OCI-LY7 (cell line): ENCODE measurements around the gene BRD8. TPM values are rescaled to one million over a fixed set of nuclear protein-coding genes. Genes with fewer than 3 reads are reported as not detected.

ENCODE experiments used
- BruUV-seq: library from RNA; stranded (reverse); fragments of 400-500 nt; replicated peaks from 2 replicates; lab custom pipeline; 2021; lab: Mats Ljungman, UMichigan
- CTCF ChIA-PET: fragments of 300-600 bp; sonication (Branson Sonifier 250); formaldehyde crosslinking; loops from one replicate; lab custom pipeline; 2022; ENCODE audit warnings: antibody characterized with exemption; ENCODE audit not compliant: unreplicated experiment; lab: Charles Lee
- POLR2A ChIA-PET: fragments of 300-600 bp; sonication (Branson Sonifier 250); formaldehyde crosslinking; loops from one replicate; lab custom pipeline; 2022; ENCODE audit warnings: antibody characterized with exemption; lab: Charles Lee
- DNase-seq: peaks from one replicate; pipeline ENCODE4 v3.0.0-alpha.2; 2015; ENCODE audit warnings: low spot score
- H2AFZ ChIP-seq: fragments of 200-600 bp; sonication (generic), shearing (Covaris generic); 2 replicates; pipeline ENCODE4 v1.6.1; 2014; ENCODE audit warnings: mild to moderate bottlenecking, antibody characterized with exemption, low read length, moderate library complexity
- H3K27ac ChIP-seq: fragments of 200-600 bp; sonication (generic); 2 replicates; pipeline ENCODE4 v1.5.1; 2014; ENCODE audit warnings: mixed run types, low read depth, mild to moderate bottlenecking, moderate library complexity, low read length, inconsistent platforms; ENCODE audit not compliant: poor library complexity, severe bottlenecking
- H3K36me3 ChIP-seq: fragments of 200-600 bp; sonication (generic); 2 replicates; pipeline ENCODE4 v1.6.1; 2014; ENCODE audit warnings: mild to moderate bottlenecking, antibody characterized with exemption, low read length, moderate library complexity, mixed read lengths; ENCODE audit not compliant: insufficient read depth
- H3K4me1 ChIP-seq: fragments of 200-600 bp; sonication (generic); 2 replicates; pipeline ENCODE4 v1.5.1; 2014; ENCODE audit warnings: mild to moderate bottlenecking, low read length; ENCODE audit not compliant: insufficient read depth, poor library complexity, severe bottlenecking
- H3K4me2 ChIP-seq: fragments of 200-600 bp; sonication (generic); 2 replicates; pipeline ENCODE4 v1.6.1; 2014; ENCODE audit warnings: mild to moderate bottlenecking, low read length
- H3K4me3 ChIP-seq: fragments of 200-600 bp; sonication (generic); 2 replicates; pipeline ENCODE4 v1.5.1; 2014; ENCODE audit warnings: mild to moderate bottlenecking, low read depth, low read length; ENCODE audit not compliant: poor library complexity, severe bottlenecking
- H3K79me2 ChIP-seq: fragments of 200-600 bp; sonication (generic); 2 replicates; pipeline ENCODE4 v1.6.1; 2016; ENCODE audit warnings: low read depth, mild to moderate bottlenecking, low read length, moderate library complexity, mixed read lengths; ENCODE audit not compliant: insufficient read depth
- H3K9me2 ChIP-seq: fragments of 200-600 bp; sonication (generic); 2 replicates; pipeline ENCODE4 v1.6.1; 2016; ENCODE audit warnings: mild to moderate bottlenecking, low read length, mixed read lengths; ENCODE audit not compliant: insufficient read depth
- H3K9me3 ChIP-seq: fragments of 200-600 bp; sonication (generic); 2 replicates; pipeline ENCODE4 v1.6.1; 2014; ENCODE audit warnings: mild to moderate bottlenecking, mixed run types, low read length, mixed read lengths
- H4K20me1 ChIP-seq: fragments of 200-600 bp; sonication (generic); 2 replicates; pipeline ENCODE4 v1.6.1; 2014; ENCODE audit warnings: mild to moderate bottlenecking, antibody characterized with exemption, low read length, moderate library complexity, mixed read lengths; ENCODE audit not compliant: insufficient read depth
- EZH2phosphoT487 ChIP-seq: fragments of 200-600 bp; sonication (generic); IDR thresholded peaks from 2 replicates; pipeline ENCODE4 v1.6.1; 2018; ENCODE audit warnings: low read depth, borderline replicate concordance, mild to moderate bottlenecking, mixed run types, antibody characterized with exemption, low read length, moderate library complexity, mixed read lengths
- intact Hi-C: fragments of 100-400 bp; cut with micrococcal nuclease; formaldehyde crosslinking; loops from one replicate; pipeline ENCODE4 v1.10.0; 2022; ENCODE audit not compliant: unreplicated experiment
- small RNA-seq: library from RNA; depleted of rRNA; stranded (forward); fragments of <200 nt; gene quantifications from one replicate; pipeline ENCODE3, GENCODE V24; 2014
- total RNA-seq, 2 experiments: library from RNA; depleted of rRNA in 1 of 2; stranded (reverse); fragments of >200 nt in 1 of 2; shearing (Covaris generic) in 1 of 2; gene quantifications; 2 replicates each; pipeline ENCODE4 v1.2.3, GENCODE V29; 2014 to 2022
- TF ChIP-seq, protein P1 (sequence below): fragments of 200-600 bp; sonication (generic); conservative IDR thresholded peaks from 2 replicates; pipeline ENCODE4 v1.5.1; 2014; ENCODE audit warnings: mild to moderate bottlenecking, antibody characterized with exemption, low read length, moderate library complexity, mixed read lengths

The BRD8 gene
- total RNA-seq, 2 experiments from 2014 or later, result 71.7 to 92.7 TPM

DNA sequence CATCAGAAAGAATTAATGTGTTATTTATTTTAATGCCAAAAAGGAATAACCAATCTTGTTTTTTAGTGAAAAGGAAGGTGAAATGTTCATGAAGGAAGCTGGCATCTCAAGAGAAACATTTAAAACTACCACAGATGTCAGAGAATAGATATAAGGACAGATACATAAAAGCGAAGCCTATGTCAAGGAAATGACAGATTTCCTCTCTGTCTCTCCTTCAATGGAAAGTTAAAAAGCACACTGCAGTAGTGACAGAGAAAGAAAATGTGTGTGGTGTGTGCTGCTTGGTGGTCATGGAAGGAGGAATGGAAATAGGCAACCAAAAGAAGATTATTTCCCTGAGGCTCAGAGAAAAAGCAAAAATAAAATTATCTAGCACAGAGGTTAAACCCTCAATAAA, 85.4 kb downstream of the BRD8 start:
- Histone ChIP-seq H3K9me3 (no peaks in the 10 kb centered on the region), H3K27ac (no peak overlapping the region), H3K9me2 (no peaks in the 10 kb centered on the region), H3K4me3 (no peak overlapping the region), H3K79me2 (no peaks in the 10 kb centered on the region), H3K36me3 (no peaks in the 10 kb centered on the region), H3K4me1 (no peaks in the 10 kb centered on the region), H4K20me1 (no peaks in the 10 kb centered on the region), H3K4me2 (no peak overlapping the region), H2AFZ (no peak overlapping the region)
- intact Hi-C loops, result no loop called here
- ChIA-PET CTCF (no interaction called here), POLR2A (interaction anchor here (0.7 kb wide), 1 partner anchor 1916 kb away, joined by 4 read pairs; no protein-coding TSS in a partner anchor)
- BruUV-seq, result no TSS peak
- TF ChIP-seq, protein P1, sequence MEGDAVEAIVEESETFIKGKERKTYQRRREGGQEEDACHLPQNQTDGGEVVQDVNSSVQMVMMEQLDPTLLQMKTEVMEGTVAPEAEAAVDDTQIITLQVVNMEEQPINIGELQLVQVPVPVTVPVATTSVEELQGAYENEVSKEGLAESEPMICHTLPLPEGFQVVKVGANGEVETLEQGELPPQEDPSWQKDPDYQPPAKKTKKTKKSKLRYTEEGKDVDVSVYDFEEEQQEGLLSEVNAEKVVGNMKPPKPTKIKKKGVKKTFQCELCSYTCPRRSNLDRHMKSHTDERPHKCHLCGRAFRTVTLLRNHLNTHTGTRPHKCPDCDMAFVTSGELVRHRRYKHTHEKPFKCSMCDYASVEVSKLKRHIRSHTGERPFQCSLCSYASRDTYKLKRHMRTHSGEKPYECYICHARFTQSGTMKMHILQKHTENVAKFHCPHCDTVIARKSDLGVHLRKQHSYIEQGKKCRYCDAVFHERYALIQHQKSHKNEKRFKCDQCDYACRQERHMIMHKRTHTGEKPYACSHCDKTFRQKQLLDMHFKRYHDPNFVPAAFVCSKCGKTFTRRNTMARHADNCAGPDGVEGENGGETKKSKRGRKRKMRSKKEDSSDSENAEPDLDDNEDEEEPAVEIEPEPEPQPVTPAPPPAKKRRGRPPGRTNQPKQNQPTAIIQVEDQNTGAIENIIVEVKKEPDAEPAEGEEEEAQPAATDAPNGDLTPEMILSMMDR, result no peak
- TF ChIP-seq EZH2phosphoT487, result no peak
- DNase-seq, result no peak

DNA sequence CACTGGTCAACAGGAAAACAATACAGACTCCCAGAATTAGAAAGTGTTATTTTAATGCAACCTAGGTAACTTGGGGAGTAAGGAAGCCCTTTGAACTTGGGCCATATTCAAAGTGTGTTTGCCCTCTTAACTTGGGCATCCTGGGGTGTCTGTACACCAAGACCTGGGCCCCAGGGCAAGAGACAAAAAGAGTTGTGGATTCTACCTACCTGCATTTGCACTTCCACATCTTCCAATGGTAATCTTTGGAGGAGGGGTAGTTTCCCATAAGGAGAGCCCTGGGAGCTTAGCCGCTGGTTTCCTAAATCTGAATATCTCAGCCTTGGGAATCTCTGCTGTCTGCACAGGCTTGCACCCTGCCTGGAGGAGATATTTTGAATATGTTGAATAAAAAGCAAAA, 86.1 kb downstream of the BRD8 start:
- H3K4me3 ChIP-seq, result no peak overlapping the region
- no peak for TF ChIP-seq EZH2phosphoT487
- TF ChIP-seq, protein P1, result no peak
- H3K9me3 ChIP-seq, result no peaks in the 10 kb centered on the region
- ChIA-PET POLR2A (no interaction called here), CTCF (no interaction called here)
- H4K20me1 ChIP-seq, result no peaks in the 10 kb centered on the region
- H3K79me2 ChIP-seq, result no peaks in the 10 kb centered on the region
- no TSS peak for BruUV-seq
- H2AFZ ChIP-seq, result no peak overlapping the region
- H3K36me3 ChIP-seq, result no peaks in the 10 kb centered on the region
- no peaks in the 10 kb centered on the region for H3K4me1 ChIP-seq
- no peaks in the 10 kb centered on the region for H3K9me2 ChIP-seq
- no peak overlapping the region for H3K4me2 ChIP-seq
- no peak overlapping the region for H3K27ac ChIP-seq
- intact Hi-C loops, result no loop called here
- DNase-seq, result no peak

DNA sequence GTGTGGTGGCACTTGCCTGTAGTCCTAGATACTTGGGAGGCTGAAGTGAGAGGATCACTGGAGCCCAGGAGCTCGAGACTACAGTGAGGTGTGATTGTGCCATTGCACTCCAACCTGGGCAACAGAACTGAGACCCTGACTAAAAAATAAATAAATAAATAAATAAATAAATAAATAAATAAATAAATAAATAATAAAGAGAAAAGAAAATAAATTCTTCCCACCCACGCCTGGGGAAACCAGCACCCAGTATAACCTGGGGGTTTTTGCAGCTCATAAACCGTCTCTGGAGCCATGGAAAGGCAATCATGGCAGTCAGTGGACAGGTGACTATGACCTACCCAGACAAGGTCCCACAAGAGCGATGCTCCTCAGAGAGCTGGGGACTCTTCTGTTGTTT, 86.7 kb downstream of the BRD8 start:
- TF ChIP-seq, protein P1, result no peak
- TF ChIP-seq EZH2phosphoT487, result no peak
- Histone ChIP-seq H4K20me1 (no peaks in the 10 kb centered on the region), H3K4me2 (no peak overlapping the region), H2AFZ (no peak overlapping the region), H3K9me2 (no peaks in the 10 kb centered on the region), H3K79me2 (no peaks in the 10 kb centered on the region), H3K4me1 (no peaks in the 10 kb centered on the region), H3K36me3 (no peaks in the 10 kb centered on the region), H3K9me3 (no peaks in the 10 kb centered on the region), H3K27ac (no peak overlapping the region), H3K4me3 (no peak overlapping the region)
- BruUV-seq, result no TSS peak
- intact Hi-C loops, result no loop called here
- ChIA-PET POLR2A (interaction anchor here (1.4 kb wide), 1 partner anchor 11 kb away, joined by 3 read pairs; no protein-coding TSS in a partner anchor), CTCF (no interaction called here)
- DNase-seq, result no peak

Small RNAs within 50 kb of the gene (small RNA-seq; reads per million reads assigned to genes)
- gene RNU6-460P, result not detected
- gene RNU6-888P, result 0.16 reads per million

Other genes with a start within 250 kb of the BRD8 start
- gene FAM13B, start 145.6 kb downstream of the BRD8 start, total RNA-seq (2014; rRNA removed; shearing (Covaris generic)), result 9.8 and 21.5 TPM in 2 replicates
- 29.8 and 35.7 TPM in 2 replicates for gene FAM13B, start 145.6 kb downstream of the BRD8 start, total RNA-seq (2022)
- gene WNT8A, start 94.6 kb downstream of the BRD8 start, total RNA-seq (2014; rRNA removed; shearing (Covaris generic)), result not detected in 2 replicates
- gene WNT8A, start 94.6 kb downstream of the BRD8 start, total RNA-seq (2022), result not detected in 2 replicates
- gene NME5, start 39.2 kb downstream of the BRD8 start, total RNA-seq (2014; rRNA removed; shearing (Covaris generic)), result not detected in 2 replicates
- gene NME5, start 39.2 kb downstream of the BRD8 start, total RNA-seq (2022), result not detected in 2 replicates
- 63.1 and 74.5 TPM in 2 replicates for gene KIF20A, start 482 bp upstream of the BRD8 start, total RNA-seq (2014; rRNA removed; shearing (Covaris generic))
- 65.1 and 76.7 TPM in 2 replicates for gene KIF20A, start 482 bp upstream of the BRD8 start, total RNA-seq (2022)
- 31.8 and 46.7 TPM in 2 replicates for gene CDC23, start 34.7 kb upstream of the BRD8 start, total RNA-seq (2014; rRNA removed; shearing (Covaris generic))
- 36.7 and 45.0 TPM in 2 replicates for gene CDC23, start 34.7 kb upstream of the BRD8 start, total RNA-seq (2022)
- gene GFRA3, start 96.0 kb upstream of the BRD8 start, total RNA-seq (2014; rRNA removed; shearing (Covaris generic)), result 0.08 TPM in 1 of 2 replicates, not detected in the other
- gene GFRA3, start 96.0 kb upstream of the BRD8 start, total RNA-seq (2022), result not detected in 2 replicates
- 19.2 and 21.8 TPM in 2 replicates for gene CDC25C, start 153.2 kb upstream of the BRD8 start, total RNA-seq (2014; rRNA removed; shearing (Covaris generic))
- gene CDC25C, start 153.2 kb upstream of the BRD8 start, total RNA-seq (2022), result 21.1 and 26.9 TPM in 2 replicates
- gene FAM53C, start 159.6 kb upstream of the BRD8 start, total RNA-seq (2014; rRNA removed; shearing (Covaris generic)), result 38.4 and 42.3 TPM in 2 replicates
- 46.5 and 47.8 TPM in 2 replicates for gene FAM53C, start 159.6 kb upstream of the BRD8 start, total RNA-seq (2022)
- 51.1 and 57.1 TPM in 2 replicates for gene KDM3B, start 174.1 kb upstream of the BRD8 start, total RNA-seq (2014; rRNA removed; shearing (Covaris generic))
- 63.6 and 64.8 TPM in 2 replicates for gene KDM3B, start 174.1 kb upstream of the BRD8 start, total RNA-seq (2022)